Right lobe of liver (tissue), 4 donors: ENCODE measurements around the gene CBX5.

Experiments used
- CTCF ChIP-seq, 4 donors: fragments of 200-600 bp in 3 of 4; fragments of 450-650 bp in 1 of 4; IDR thresholded peaks; one replicate each; pipeline versions ENCODE4 v1.5.1 to v1.8.0; 2016 to 2022; ENCODE audit warnings: antibody characterized with exemption in 4 of 4, mild to moderate bottlenecking in 2 of 4
- POLR2A ChIP-seq: fragments of 450-650 bp; IDR thresholded peaks from one replicate; pipeline ENCODE4 v1.6.1; 2017; ENCODE audit warnings: antibody characterized with exemption, mild to moderate bottlenecking
- donor health status: DM: no; HTN: no; CAD: no.
- donor health status: DM: no; HTN: no; CAD: no.
- donor health status: DM: no; HTN: yes; CAD: no.

GRCh38 chr12:54189198-54189539 lies 90.8 kb downstream of the CBX5 start:
- TF ChIP-seq CTCF (IDR thresholded peaks at IDR 0.05) (no peak), POLR2A (no peak)
